Stomach (tissue), 4 donors: ENCODE data around the gene ANK2.
"Not testable (repeated sequence)": the region's sequence is repeated elsewhere in the genome, so short reads cannot be mapped to it uniquely, and the experiment has no call there.

Source experiments
- EP300 ChIP-seq: sonication (generic); formaldehyde crosslinking; IDR thresholded peaks from one replicate; pipeline ENCODE4 v1.6.1; 2017; ENCODE audit warnings: antibody characterized with exemption
- POLR2A ChIP-seq, 4 donors: fragments of 450-650 bp; IDR thresholded peaks; one replicate each; pipeline ENCODE4 v1.6.1; 2016; ENCODE audit warnings: antibody characterized with exemption in 4 of 4, control low read depth in 2 of 4, mild to moderate bottlenecking in 1 of 4, moderate library complexity in 1 of 4
- POLR2AphosphoS5 ChIP-seq, 3 donors: sonication (generic); formaldehyde crosslinking; IDR thresholded peaks; one replicate each; pipeline ENCODE4 v1.6.1; 2016; ENCODE audit warnings: antibody characterized with exemption in 3 of 3
- TF ChIP-seq, protein P1 (sequence below), 7 experiments: fragments of 450-650 bp in 4 of 7; fragments of 200-600 bp in 3 of 7; sonication (generic) in 3 of 7; IDR thresholded peaks; one replicate each; pipeline ENCODE4 v1.5.1; 2016 to 2019; ENCODE audit warnings: antibody characterized with exemption in 7 of 7, control low read depth in 2 of 7, mild to moderate bottlenecking in 1 of 7

DNA sequence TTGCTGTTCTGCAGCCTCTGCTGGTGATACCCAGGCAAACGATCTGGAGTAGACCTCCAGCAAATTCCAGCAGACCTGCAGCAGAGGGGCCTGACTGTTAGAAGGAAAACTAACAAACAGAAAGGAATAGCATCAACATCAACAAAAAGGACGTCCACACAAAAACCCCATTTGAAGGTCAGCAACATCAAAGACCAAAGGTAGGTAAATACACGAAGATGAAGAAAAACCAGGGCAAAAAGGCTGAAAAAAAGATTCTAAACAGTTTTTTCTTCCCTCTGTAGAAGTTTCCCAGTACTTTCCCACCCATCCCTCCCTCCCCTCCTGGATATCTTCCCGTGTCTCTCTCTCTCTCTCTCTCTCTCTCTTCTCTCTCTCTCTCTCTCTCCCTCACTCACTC lies 136.8 kb downstream of the ANK2 start:
- TF ChIP-seq, protein P1, sequence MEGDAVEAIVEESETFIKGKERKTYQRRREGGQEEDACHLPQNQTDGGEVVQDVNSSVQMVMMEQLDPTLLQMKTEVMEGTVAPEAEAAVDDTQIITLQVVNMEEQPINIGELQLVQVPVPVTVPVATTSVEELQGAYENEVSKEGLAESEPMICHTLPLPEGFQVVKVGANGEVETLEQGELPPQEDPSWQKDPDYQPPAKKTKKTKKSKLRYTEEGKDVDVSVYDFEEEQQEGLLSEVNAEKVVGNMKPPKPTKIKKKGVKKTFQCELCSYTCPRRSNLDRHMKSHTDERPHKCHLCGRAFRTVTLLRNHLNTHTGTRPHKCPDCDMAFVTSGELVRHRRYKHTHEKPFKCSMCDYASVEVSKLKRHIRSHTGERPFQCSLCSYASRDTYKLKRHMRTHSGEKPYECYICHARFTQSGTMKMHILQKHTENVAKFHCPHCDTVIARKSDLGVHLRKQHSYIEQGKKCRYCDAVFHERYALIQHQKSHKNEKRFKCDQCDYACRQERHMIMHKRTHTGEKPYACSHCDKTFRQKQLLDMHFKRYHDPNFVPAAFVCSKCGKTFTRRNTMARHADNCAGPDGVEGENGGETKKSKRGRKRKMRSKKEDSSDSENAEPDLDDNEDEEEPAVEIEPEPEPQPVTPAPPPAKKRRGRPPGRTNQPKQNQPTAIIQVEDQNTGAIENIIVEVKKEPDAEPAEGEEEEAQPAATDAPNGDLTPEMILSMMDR (IDR thresholded peaks at IDR 0.05): not testable (repeated sequence)
- TF ChIP-seq POLR2AphosphoS5 (IDR thresholded peaks at IDR 0.05); POLR2A (IDR thresholded peaks at IDR 0.05); EP300: not testable (repeated sequence)
